GM21528 (cell line): ENCODE results near the gene ZBTB8B.
"Not testable (repeated sequence)": the region's sequence is repeated elsewhere in the genome, so short reads cannot be mapped to it uniquely, and the experiment has no call there.

Experiments used
- ATAC-seq: cut with Tn5 transposase; IDR thresholded peaks from one replicate; pipeline ENCODE4 v1.9.1; 2021; ENCODE audit warnings: mild to moderate bottlenecking, moderate library complexity; ENCODE audit not compliant: unreplicated experiment, low FRiP score

The ZBTB8B gene

DNA sequence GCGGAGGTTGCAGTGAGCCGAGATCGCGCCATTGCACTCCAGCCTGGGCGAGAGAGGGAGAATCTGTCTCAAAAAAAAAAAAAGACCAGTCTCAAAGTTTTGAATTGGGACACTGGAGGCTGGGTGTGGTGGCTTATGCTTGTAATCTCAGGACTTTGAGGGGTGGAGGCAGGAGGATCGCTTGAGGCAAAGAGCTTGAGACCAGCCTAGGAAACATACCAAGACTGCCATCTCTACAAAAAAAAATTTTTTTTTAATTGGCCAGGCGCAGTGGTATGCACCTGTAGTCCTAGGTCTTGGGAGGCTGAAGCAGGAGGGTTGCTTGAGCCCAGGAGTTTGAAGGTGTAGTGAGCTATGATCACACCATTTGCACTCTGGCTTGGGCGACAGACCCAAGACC is 3.9 kb downstream of the ZBTB8B start:
- no peak for ATAC-seq

DNA sequence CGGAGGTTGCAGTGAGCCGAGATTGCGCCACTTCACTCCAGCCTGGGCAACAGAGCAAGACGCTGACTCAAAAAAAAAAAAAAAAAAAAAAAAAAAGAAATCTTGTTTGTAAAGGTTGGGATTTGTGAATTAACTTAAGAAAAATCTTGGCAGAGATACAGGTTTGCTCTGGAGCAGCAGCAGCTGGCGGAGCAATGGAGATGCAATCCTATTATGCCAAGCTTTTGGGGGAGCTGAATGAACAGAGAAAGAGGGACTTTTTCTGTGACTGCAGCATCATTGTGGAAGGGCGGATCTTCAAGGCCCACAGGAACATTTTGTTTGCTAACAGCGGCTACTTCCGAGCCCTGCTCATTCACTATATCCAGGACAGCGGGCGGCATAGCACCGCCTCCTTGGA is 5.6 kb downstream of the ZBTB8B start:
- no peak for ATAC-seq

DNA sequence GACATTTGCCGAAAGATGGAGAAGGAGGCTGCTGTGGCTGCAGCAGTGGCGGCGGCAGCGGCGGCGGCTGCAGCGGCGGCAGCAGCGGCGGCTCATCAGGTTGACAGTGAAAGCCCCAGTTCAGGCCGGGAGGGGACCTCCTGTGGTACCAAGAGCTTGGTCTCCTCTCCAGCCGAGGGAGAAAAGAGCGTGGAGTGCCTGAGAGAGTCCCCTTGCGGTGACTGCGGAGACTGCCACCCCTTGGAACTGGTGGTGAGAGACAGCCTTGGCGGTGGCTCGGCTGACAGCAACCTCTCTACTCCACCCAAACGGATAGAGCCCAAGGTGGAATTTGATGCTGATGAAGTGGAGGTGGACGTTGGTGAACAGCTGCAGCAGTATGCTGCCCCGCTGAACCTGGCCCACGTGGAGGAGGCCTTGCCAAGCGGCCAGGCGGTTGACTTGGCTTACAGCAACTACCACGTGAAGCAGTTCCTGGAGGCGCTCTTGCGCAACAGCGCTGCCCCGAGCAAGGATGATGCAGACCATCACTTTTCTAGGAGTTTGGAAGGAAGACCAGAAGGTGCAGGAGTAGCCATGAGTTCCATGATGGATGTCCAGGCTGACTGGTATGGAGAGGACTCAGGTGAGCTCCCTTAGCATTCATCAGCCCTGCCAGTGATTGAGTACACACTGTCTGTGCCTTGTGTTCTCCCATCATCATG is 6.3 kb downstream of the ZBTB8B start:
- ATAC-seq: no peak

DNA sequence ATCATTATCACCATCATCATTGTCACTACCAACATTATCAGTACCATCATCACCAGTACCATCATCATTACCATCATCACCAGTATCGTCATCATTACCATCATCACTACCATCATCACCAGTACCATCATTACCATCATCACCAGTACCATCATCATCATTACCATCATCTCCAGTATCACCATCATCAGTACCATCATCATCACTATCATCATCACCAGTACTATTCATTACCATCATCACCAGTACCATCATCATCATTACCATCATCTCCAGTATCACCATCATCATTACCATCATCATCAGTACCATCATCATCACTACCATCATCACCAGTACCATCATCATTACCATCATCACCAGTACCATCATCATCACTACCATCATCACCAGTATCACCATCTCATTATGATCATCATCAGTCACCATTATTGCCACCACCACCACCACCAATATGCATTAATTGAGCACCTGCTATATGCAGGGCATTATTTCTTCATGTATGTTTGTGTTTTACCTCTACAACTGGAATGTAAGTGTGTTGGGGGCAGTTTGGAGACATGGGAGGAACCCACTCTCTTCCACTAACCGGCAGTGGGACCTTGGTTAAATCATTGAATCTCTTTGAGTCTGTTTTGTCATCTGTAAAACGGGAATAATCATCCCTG is 7.0 kb downstream of the ZBTB8B start:
- no peak for ATAC-seq

DNA sequence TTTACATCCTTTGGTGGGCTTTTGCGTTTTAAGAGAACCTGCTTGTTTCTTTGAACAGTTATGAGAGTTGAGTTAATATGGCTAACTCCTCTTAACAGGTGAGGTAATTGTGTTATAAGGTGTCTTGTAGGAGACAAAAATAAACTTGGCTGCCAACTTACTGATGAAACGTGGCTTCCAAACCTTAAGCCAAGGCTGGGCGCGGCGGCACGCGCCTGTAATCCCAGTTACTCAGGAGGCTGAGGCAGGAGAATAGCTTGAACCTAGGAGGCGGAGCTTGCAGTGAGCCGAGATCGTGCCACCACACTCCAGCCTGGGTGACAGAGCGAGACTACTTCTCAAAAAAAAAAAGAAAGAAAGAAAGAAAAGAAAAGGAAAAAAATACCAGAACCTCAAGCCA is 8.1 kb downstream of the ZBTB8B start:
- ATAC-seq: not testable (repeated sequence)

DNA sequence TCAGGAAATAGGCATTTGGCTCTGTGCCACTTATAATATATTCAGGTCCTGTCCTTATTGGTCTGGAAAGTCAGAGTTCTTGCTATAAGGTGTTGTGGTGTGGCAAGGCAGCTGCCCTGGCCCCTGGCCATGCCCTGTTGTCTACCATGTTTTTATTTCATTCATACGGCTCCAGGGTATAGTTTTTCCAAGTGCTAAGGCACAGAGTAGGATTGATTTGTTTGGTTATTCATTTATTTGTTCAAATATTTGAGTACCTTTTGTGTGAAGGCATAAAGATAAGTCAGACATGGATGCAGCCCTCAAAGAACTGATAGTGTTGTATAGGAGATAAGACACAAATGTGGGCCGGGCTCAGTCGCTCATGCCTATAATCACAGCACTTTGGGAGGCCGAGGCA is 10.1 kb downstream of the ZBTB8B start:
- ATAC-seq: no peak

DNA sequence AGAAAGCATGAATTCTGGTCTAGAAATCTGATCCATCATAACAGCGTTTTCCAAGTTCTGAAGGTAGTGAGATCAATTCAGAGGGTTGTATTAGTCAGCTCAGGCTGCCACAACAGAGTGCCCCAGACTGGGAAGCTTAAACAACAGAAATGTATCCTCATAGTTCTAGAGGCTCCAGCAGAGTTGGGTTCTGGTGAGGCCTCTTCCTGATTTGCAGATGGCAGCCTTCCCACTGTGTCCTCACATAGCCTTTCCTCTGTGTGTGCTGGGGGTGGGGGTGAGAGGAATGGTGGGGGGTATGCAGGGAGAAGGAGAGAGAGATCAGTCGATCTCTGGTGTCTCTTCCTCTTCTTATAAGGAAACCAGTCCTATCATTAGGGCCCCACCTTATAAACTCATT is 15.1 kb downstream of the ZBTB8B start:
- no peak for ATAC-seq

DNA sequence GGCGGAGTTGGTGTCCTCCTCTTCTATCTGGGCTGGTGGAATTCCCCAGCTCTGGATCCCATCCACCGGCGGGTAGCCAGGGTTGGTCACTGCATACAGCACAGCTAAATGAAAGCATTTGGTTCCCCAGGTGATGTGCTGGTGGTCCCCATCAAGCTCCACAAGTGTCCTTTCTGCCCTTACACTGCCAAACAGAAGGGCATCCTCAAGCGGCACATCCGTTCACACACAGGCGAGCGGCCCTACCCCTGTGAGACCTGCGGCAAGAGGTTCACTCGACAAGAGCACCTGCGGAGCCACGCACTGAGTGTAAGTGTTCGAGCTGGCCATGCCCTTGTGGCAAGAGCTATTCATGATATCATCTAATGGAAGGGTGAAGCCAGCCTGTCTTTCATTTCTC is 15.9 kb downstream of the ZBTB8B start:
- ATAC-seq: no peak

DNA sequence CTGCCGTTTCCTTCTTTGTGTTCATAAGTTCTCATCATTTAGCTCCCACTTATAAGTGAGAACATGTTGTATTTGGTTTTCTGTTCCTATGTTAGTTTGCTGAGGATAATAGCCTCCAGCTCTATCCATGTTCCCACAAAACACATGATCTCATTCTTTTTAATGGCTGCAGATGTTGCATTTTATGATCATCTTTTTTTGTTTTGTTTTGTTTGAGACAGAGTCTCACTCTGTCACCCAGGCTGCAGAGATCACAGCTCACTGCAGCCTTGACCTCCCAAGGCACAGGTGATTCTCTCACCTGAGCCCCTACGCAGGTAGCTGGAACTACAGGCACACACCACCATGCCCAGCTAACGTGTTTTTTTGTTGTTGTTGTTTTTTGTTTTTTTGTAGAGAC is 16.9 kb downstream of the ZBTB8B start:
- not testable (repeated sequence) for ATAC-seq

DNA sequence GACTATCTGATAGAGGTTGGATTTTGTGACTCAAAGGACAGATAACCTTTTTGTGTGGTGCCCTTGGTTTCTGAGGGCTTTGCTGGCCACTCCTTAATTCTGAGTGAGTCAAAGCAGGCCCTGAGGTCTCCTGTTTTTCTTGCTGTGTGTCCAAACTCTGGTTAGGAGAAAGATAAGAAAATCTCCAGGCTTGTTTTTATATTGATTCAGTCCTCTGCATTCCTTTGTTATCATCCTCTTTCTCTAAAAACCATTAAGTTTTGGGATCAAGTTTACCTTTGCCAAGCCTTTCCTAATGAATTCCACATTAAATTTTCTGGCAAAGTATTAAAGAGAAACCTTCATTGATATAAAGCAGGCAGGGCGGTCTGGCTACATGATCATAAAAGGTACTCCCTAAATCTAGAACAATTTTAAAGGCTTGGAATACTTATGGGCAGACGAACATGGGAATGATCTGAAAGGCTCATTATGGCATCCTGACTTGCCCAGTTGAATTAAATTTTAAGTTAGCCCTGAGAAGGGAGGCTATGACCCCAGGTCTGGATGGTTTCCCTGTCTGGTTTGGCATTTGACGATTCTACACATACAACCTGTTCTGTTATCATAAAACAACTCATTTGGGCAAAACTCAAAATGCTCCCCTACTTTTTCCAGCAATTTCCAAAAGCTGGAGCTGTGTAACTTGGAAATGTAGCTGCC is 20.8 kb downstream of the ZBTB8B start:
- no peak for ATAC-seq

DNA sequence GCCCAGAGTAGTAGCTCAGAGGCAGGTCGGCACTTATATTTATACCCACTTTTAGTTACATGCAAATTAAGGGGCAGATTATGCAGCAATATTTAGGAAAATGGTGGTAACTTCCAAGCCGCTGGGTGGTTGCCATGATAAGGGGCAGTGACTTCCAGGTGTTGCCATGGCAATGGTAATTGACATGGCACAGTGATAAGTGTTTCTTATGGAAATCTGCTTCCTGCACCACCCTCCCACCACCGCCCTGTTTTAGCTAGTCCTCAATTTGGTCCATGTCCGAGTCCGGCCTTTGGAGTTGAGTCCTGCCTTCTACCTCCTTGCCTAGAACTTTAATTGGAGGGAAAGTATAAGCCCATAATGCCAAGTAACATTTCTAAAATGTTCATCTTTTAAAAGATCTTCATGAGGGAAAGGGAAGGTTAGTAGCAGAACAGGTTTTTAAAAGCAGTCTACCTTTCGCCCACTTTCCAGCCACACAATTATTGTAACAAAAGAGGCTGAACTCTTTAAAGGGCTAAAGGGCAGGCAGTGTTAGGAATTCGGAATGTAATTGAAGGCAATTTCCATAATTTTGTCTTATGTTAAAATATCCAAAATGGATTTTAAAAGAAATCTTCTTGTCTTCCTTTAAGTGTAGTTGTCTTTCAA is 21.7 kb downstream of the ZBTB8B start:
- no peak for ATAC-seq

DNA sequence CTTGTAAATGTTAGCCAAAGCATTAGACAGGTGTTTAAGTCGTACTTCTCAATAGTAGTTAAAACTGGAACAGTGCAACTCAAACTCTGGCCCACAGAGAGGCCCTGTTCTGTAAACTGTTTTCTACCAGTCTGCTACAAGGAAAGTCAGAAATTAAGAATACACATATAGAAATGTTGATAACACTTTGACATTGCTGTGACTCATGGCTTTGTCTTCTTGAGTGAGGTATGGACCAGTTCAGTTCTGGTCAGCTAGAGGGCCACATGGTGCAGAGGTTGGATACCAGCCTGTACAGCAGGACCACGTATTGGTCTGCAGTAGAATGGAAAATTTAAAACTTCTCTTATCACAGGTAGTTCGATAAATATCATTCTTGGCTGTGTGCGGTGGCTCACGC is 22.3 kb downstream of the ZBTB8B start:
- ATAC-seq: no peak

DNA sequence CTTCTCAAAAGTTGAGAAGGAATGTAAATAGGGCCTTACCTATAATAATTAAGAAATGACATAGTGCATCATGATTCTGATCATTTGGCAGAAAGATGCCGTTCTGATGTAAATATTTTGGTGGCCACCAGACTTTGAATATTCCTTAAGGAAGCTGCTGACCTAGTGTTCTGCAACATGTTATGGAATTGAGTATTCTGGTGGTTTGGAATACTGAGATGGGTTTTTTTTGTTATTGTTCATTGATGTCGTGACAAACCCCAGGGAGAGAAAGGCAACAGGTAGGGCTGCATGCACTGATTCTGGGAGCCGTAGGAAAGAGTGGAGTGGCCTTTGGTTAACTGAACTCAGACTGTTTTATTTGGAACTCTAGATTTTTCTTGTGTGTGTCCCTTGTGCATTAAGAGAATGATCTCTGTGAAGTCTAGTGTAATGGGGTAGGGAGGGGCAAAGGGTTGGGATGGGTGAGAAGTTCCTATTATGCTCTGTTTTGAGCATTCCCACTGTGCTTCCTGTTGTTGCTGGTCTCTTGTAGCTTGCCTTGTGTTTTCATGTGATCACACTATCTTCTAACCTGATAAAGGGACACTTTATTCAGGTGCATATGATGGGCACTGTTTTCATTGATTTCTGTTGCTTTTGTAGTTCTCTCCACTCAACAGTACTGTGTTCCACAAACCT is 25.0 kb downstream of the ZBTB8B start:
- ATAC-seq: no peak

DNA sequence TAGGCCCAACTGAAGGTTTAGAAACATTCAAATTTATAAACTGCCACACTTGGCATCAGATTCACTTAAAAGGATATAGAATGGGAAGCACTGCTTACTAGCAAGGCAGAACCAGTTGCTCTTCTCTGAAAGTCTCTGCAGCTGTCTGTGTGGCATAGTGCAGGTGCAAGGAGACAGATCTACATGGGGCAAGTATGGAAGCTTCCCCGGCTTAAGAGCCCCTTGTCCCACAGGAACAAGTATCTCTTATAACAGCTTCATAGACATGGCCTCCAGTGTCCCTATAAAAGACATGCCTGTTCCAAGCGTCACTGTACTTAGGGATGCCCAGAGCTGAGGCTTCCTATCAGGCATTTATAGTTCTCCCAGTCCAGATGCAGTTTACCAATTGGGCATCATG is 26.5 kb downstream of the ZBTB8B start:
- no peak for ATAC-seq

DNA sequence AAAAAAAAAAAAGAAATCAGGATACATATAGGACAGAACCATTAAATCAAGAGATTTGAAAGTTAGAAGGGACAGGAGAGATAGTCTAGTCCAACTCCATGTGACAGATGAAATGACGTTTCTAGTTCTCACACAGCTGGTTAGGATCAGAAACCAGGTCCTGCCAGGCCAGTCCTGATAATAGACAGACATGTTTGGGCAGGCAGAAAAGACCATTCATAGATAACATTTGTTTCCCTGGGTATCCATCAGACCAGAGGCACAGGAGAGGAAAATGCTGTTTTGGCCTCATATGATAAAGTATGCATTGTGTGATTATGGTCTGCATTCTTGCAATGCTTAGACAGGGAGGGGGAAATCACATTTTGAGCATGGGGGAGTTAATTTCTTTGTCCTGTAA is 29.3 kb downstream of the ZBTB8B start:
- no peak for ATAC-seq

DNA sequence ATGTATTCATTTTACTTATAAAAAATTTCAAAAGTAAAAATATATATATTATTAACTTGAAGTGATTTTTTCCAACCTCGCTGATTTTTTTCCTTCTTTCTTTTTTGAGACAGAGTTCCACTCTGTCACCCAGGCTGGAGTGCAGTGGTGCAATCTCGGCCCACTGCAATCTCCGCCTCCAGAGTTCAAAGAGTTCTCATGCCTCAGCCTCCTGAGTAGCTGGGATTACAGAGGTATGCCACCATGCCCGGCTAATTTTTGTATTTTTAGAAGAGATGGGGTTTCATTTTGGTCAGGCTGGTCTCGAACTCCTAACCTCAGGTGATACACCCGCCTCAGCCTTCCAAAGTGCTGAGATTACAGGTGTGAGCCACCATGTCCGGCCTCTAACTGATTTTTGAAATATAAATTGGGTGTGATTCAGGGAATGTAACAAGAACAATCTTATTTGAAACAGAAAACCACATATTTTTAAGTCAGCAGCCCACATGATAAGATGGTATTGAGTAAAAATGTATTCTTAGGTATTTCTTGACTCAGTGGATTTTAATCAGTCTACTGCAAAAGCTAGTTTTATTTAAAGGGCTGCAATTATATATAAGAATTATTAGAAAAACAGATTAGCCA is 30.0 kb downstream of the ZBTB8B start:
- ATAC-seq: no peak

DNA sequence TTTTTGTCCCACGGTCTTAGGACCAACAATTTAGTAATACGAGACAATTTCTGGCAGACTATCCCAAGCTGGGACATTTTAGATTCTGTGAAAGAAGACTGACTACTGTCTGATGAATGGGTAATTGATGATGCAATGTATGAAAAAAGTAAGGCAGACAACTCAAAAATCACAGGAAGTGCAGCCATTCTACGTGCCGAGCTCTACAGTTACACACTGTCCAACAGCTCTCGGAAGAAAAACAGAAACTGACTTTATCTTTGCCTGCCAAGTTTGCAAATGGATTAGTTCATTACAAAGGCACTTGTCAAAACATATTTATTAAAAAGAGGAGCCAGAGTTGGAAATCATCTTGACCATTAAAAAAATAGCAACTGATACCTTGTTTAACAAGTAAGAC is 31.3 kb downstream of the ZBTB8B start:
- no peak for ATAC-seq

DNA sequence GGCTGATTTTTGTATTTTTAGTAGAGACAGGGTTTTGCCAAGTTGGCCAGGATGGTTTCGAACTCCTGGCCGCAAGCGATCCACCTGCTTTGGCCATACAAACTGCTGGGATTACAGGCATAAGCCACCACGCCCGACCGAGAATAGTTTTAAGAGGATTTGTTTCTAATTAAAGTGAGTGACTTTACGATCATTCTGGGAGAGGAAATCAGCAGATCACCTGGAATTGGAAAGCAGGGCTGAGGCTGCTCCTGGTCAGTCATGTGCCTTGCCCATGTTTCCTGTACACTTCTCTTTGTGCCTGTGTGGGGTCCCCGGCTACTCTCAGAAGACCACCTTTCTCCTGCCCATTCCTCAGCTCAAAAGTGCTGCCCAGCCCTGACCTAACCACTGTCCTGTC is 33.9 kb downstream of the ZBTB8B start:
- no peak for ATAC-seq

DNA sequence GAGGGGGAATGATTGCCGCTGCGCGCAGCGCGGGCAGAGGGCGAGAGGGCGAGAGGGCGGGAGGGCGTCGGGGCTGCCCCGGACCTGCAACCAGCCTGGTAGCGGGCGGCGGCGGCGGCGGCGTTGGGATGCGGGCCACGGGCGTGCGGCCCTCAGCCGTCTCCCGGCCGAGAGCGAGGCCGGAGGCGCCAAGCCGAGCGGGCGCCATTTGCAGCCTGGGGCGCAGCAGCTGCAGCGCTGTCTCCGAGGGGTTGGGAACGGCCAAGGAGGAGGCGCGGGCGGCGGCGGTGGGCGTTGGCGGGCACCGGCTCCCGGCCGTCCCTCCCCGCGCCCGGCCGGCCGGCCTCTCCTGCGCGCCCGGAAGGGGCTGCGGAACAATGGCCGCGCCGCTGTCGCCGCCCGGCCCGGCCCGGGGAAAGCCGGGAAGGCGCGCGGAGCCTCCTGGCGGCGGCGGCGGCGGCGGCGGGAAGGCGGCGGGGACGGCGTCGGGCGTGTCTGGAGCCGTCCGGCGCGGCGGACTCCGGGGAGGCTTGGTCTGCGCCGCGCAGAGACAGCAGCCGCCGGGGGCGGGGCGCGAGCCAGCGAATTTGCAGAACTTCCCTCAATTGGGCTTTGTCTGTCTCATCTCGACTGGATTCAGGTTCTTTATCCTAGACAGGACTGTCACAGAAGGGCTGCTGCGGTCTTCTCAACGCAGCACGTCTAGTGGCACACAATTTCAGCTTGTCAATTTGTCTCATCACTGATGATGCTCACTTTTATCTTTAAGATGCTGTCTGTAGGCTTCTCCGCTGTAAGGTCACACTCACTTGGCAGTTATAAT is 35.7 kb downstream of the ZBTB8B start:
- ATAC-seq: no peak

DNA sequence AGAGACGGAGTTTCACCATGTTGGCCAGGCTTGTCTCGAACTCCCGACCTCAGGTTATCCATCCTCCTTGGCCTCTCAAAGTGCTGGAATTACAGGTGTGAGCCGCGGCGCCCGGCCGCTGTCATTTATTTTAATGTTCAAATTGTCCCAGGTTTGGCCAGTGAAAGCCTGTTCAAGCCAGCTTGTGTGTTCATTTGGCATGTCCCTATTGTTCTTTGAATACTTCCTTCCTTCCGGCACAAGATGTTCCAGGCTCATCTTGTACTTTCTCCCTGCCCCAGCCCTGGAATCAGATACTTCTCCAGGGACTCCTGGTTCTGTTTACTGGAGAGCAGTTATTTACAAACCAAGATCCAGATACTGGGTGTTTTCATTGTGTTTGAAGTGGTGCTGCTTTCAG is 37.0 kb downstream of the ZBTB8B start:
- ATAC-seq: no peak
